T-helper 17 cell (primary cell): ENCODE data around the gene VPS16. TPM values are rescaled to one million over a fixed set of nuclear protein-coding genes. Genes with fewer than 3 reads are reported as not detected.
A peak's percentile ranks its signal among the peaks of the same experiment; 100 is the strongest.

ENCODE experiments used
- ATAC-seq: fragments of 150-1000 bp; cut with Tn5 transposase; 2 replicates; pipeline ENCODE4 v1.10.0; 2021; ENCODE audit warnings: mild to moderate bottlenecking, moderate library complexity
- DNase-seq, 3 donors: peaks; one replicate each; pipeline versions ENCODE4 v3.0.0 to v3.0.0-alpha.2; 2020 to 2021
- H3K9me3 ChIP-seq: one replicate; pipeline ENCODE4 v1.7.0; 2013; ENCODE audit warnings: low read length, mild to moderate bottlenecking; ENCODE audit not compliant: control insufficient read depth, poor library complexity, severe bottlenecking
- H3K27ac Mint-ChIP-seq: one replicate; pipeline ENCODE4 v1.8.0; 2022; ENCODE audit warnings: mild to moderate bottlenecking, moderate library complexity, mixed read lengths
- H3K27me3 Mint-ChIP-seq: one replicate; pipeline ENCODE4 v1.8.0; 2022; ENCODE audit warnings: mixed read lengths
- H3K36me3 Mint-ChIP-seq: one replicate; pipeline ENCODE4 v1.8.0; 2022; ENCODE audit warnings: low read depth, mixed read lengths
- H3K4me1 Mint-ChIP-seq: one replicate; pipeline ENCODE4 v1.8.0; 2022; ENCODE audit warnings: mild to moderate bottlenecking, mixed read lengths
- H3K4me3 Mint-ChIP-seq: one replicate; pipeline ENCODE4 v1.8.0; 2022; ENCODE audit warnings: mild to moderate bottlenecking, moderate library complexity, mixed read lengths
- total RNA-seq, 4 donors: library from RNA in 2 of 4; stranded (reverse) in 2 of 4; gene quantifications; one replicate each; pipeline ENCODE4 v1.2.3 and lab custom pipeline; 2022 to 2026

Gene VPS16
- total RNA-seq (10 to 100 TPM; 41.9 to 42.9 TPM), total RNA-seq (lab: John Stamatoyannopoulos, UW) (58.9 to 98.7 reads per million in 2 donors)

DNA sequence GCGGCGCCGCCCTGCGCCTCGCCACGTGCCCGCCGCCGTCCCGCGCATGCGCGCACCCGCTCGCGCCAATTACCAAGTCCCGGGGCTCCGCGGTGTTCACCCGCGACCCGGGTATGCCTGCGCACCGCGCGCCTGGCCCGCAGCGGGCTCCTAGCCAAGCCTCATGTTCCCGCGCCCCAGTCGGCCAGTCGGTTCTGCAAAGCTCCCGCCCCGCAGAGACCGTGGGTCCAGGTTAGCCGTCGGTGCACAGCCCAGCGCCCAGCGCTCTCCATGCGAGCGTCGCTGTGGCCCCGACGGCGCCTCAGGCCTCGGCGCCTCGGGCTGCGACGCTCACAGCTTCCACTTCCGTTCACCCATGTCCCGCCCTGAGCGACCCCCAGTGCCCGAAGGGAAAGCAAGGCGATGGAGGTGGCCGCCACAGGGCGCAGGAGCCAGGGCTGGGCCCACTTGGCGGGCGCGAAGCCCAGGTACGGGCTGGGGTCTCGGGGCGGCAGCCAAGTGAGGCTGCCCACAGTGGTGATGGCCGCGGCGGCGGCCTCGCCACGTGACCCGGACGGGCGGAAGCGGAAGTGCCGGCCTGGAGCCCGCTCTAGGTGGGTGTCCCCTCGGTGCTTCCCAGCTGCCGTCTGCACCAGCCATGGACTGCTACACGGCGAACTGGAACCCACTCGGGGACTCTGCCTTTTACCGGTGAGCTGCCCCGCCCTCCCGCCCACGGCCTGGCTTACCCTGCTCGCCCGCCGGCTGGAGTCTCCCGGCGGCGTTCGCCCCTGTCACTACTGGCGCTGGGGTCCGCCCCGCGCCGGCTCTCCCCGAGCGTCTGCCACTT, at the start of gene VPS16, which contains the start of gene PCED1A:
Gene VPS16 (plus strand): TSS at position 608 of the 829 bp plus-strand sequence. CDS start 30 bp downstream, at position 638.
Gene PCED1A (minus strand): TSS at position 518 of the 829 bp plus-strand sequence. CDS start 743 bp downstream, outside the sequence.
- H3K36me3 Mint-ChIP-seq, result peaks cover 8% of the 10 kb centered on the region
- peaks cover 35% of the 10 kb centered on the region for H3K4me1 Mint-ChIP-seq
- DNase-seq, result peak; percentile 80 to 82 (median 81)
- no peaks in the 10 kb centered on the region for H3K9me3 ChIP-seq
- peak; percentile 98 for ATAC-seq
- H3K27ac Mint-ChIP-seq, result peak within 1 kb of the TSS; percentile 86
- H3K27me3 Mint-ChIP-seq, result no peaks in the 10 kb centered on the region
- H3K4me3 Mint-ChIP-seq, result peak within 1 kb of the TSS; percentile 86

DNA sequence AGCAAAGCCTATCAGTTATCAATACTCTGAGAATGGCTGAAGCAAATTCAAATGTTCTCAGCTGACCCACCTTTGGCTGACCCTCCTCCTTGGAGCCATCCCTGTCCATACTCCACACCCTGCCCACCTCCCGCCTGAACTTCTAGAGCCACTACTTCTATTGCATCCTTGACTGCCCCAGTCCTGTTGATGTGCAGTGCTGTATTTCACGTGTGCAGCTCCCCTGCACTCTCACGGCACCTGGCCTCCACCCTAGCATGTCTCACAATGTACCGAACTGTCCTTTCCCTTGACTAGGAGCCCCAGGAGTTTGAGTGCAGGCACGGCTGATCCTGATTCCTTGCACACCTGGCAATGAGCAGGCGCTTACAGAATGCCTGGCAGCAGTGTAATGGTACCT, 47.1 kb upstream of the VPS16 start:
- no peak overlapping the region for H3K27ac Mint-ChIP-seq
- ATAC-seq, result no peak
- H3K4me1 Mint-ChIP-seq, result peaks cover 6% of the 10 kb centered on the region
- H3K9me3 ChIP-seq, result no peaks in the 10 kb centered on the region
- no peak for DNase-seq
- no peak overlapping the region for H3K4me3 Mint-ChIP-seq
- peaks cover 91% of the 10 kb centered on the region for H3K27me3 Mint-ChIP-seq
- H3K36me3 Mint-ChIP-seq, result peaks cover 6% of the 10 kb centered on the region

DNA sequence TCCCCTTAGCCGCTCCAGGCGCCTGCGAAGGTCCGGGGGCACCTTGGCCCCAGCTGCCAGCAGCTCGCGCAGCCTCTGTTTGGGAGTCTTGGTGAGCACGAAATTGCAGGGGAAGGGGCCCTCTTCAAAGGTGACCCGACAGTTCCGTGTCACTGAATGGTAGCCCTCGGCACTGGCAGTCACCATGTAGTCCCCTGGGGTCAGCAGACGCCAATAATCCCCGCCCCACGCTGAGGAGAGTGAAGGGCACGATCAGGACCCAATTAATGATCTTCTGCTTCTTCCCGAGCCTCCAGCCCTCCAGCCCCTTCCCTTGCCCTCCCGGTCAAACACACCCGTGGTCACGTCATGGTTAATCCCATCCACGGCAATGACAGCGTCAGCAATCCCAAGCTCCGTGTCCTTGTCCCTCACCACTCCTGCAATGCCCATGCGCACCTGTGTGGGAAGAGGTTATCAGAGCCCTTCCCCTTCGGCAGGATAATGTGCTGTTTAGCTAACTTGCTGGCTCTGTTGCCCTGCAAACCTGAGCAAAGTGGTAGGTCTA, 46.3 kb upstream of the VPS16 start:
- Mint-ChIP-seq H3K4me1 (peaks cover 11% of the 10 kb centered on the region), H3K27ac (no peak overlapping the region), H3K4me3 (no peak overlapping the region), H3K36me3 (peaks cover 6% of the 10 kb centered on the region), H3K27me3 (peaks cover 91% of the 10 kb centered on the region)
- DNase-seq (no peak), ATAC-seq (no peak)
- no peaks in the 10 kb centered on the region for H3K9me3 ChIP-seq

DNA sequence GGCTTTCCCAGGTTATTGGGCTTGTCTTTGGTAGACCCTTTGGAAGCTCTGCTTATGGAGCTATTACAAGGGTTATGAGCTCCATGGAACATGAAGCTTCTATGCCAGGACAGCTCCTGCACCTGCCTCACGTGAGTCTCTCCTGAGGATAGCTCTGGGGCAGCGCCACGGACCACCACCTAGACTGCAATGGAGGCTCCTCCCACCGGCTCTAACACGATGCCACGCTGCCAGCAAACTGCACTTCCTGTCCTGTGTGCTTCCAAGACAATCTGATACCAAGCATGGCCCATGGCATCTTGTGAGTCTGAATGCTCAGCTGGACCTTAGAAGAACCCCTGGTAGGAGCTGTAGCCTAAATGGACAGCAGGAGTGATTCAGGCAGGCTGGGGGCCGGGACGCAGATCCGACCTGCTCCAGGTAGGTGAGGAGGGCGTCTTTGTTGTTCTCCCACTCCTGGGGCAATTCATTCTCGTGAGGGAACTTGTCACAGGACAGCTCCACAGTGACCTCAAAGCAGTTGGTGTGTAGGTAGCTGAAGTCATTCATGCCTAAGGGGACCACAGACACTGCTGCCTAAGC, 45.6 kb upstream of the VPS16 start:
- no peak overlapping the region for H3K27ac Mint-ChIP-seq
- H3K4me1 Mint-ChIP-seq, result peaks cover 18% of the 10 kb centered on the region
- peaks cover 12% of the 10 kb centered on the region for H3K36me3 Mint-ChIP-seq
- no peak overlapping the region for H3K4me3 Mint-ChIP-seq
- H3K9me3 ChIP-seq, result no peaks in the 10 kb centered on the region
- peaks cover 93% of the 10 kb centered on the region for H3K27me3 Mint-ChIP-seq
- DNase-seq (no peak), ATAC-seq (no peak)

DNA sequence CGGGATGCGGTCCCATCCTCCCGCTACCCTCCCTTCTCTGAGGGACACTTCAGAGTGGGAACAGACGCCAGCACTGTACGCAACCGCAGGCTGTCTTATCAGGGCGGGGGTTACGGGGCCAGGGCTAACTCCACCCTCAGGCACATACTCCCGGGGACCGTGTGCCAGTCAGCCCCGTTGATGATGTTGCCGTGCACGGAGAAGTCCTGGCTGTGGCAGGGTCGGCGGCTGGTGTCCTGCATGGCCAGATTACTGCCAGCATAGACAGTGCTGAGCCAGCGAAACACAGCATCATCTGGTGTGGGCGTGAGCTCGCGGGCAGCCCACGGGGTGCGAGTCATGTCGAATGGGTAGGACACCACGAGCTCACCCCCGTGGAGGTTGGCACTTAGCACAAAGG, 45.1 kb upstream of the VPS16 start:
- no peaks in the 10 kb centered on the region for H3K9me3 ChIP-seq
- no peak for ATAC-seq
- peaks cover 18% of the 10 kb centered on the region for H3K4me1 Mint-ChIP-seq
- peaks cover 91% of the 10 kb centered on the region for H3K27me3 Mint-ChIP-seq
- H3K36me3 Mint-ChIP-seq, result peaks cover 11% of the 10 kb centered on the region
- H3K27ac Mint-ChIP-seq, result no peak overlapping the region
- no peak overlapping the region for H3K4me3 Mint-ChIP-seq
- DNase-seq, result no peak

DNA sequence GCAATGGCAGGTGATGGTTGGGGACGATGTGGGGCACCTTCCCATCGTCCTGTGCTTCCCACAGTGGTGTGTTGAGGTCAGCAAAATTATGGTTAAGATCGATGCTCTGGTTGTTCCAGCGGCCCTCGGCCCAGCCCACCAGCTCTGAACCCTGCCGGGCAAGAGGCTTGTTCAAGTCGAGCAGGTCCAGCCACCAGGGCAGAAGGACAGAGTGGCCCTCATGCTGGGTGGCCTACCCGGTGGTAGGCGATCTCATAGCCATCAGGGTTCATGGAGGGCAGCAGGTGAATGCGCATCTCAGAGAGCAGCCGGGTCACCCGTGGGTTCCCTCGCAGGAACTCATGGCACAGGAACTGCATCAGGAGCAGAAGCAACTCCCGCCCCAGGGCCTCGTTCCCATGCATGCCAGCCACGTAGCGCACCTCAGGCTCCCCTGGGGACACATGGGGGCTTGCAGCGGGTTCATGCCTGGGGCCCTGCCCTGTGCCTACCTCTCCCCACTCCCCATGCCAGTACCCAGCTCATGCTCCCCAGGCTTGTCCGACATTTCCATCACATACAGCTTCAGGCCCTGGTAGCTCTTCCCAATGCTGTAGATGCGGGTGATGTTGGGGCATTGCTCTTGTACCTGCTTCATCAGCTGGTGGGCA, 44.4 kb upstream of the VPS16 start:
- peaks cover 24% of the 10 kb centered on the region for H3K4me1 Mint-ChIP-seq
- peaks cover 11% of the 10 kb centered on the region for H3K36me3 Mint-ChIP-seq
- no peaks in the 10 kb centered on the region for H3K9me3 ChIP-seq
- peaks cover 91% of the 10 kb centered on the region for H3K27me3 Mint-ChIP-seq
- no peak overlapping the region for H3K4me3 Mint-ChIP-seq
- no peak for DNase-seq
- no peak for ATAC-seq
- H3K27ac Mint-ChIP-seq, result no peak overlapping the region

DNA sequence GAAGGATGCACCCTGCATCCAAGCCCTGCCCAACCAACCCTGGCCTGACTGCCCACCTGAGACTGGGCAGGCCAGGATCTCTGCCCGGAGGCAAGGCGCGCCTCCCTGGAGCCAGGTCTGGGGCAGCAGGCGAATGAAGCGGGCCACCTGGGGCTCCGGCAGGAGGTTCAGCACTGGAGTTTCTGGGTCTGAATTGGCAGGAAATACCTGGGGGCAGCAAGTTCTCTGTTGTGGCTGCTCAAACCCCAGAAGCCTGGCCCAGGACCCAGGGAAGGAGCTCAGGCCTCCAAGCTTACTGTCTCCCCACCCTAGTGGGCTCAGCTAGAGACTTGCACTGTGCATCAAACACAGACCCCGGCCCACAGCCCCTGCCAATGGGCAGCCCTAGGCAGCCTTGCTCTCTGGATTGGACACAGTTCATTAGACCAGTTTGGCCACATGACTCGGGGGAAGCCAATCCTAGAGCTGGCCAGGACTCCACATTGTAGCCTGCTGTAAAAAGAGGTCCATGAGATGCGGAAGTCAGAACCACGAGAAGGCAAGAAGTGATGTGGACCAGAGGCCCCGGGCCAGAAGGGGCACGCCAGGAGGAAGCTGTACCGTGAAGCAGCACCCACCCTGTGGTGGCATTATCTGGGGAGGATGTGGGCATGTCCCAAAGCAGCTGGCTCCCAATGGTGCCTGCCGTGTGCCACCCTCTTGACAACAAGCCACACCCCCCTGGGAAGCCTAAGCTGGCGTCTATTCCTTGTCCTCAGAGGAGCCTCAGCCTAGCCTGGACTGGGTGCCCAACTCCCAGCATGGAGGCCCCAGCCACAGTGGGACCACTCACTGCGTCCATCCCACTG, 43.2 kb upstream of the VPS16 start:
- H3K4me3 Mint-ChIP-seq, result no peak overlapping the region
- peaks cover 87% of the 10 kb centered on the region for H3K27me3 Mint-ChIP-seq
- peaks cover 11% of the 10 kb centered on the region for H3K36me3 Mint-ChIP-seq

DNA sequence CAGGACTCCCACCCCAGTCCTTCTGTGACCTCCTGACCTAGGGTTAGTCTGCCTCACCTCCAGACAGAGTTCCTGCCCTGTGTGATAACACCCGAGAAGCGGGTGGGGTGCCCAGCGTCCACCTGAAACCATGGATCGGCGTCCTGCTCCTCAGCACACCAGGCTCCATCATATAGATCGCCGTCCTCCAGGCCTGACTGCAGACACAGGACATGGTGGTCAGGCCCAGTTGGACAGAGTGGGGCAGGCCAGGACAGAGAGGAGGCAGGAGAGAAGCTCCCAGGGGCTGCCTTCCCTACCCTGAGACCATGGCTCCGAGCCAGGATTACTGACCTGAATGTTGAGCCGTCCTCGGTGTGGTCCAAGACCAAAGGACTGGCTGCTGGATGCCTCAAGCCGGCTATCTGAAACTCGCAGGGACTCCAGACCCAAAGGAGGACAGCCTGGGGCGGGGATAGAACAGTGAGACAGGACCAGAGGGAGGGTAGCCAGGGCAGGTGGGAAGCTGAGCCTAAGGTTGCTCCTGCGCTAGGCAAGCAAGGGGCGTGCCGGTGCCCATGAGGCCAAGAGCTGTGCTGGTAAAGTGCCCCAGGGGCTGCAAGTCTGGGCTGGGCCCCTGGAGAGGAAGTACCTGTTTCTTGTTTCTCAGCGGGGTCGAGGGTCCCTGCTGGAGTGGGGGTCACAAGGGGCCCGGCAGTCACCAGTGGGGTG, 42.3 kb upstream of the VPS16 start:
- H3K9me3 ChIP-seq, result no peaks in the 10 kb centered on the region
- no peak overlapping the region for H3K27ac Mint-ChIP-seq
- ATAC-seq (no peak), DNase-seq (no peak)
- H3K4me1 Mint-ChIP-seq, result peaks cover 29% of the 10 kb centered on the region
- H3K27me3 Mint-ChIP-seq, result peaks cover 84% of the 10 kb centered on the region
- peaks cover 13% of the 10 kb centered on the region for H3K36me3 Mint-ChIP-seq
- H3K4me3 Mint-ChIP-seq, result peak overlapping the region; percentile 66

More for the DNA sequence above, 43.2 kb upstream of the VPS16 start:
- Mint-ChIP-seq H3K4me1 (peaks cover 27% of the 10 kb centered on the region), H3K27ac (no peak overlapping the region)
- DNase-seq (no peak), ATAC-seq (no peak)
- H3K9me3 ChIP-seq, result no peaks in the 10 kb centered on the region

DNA sequence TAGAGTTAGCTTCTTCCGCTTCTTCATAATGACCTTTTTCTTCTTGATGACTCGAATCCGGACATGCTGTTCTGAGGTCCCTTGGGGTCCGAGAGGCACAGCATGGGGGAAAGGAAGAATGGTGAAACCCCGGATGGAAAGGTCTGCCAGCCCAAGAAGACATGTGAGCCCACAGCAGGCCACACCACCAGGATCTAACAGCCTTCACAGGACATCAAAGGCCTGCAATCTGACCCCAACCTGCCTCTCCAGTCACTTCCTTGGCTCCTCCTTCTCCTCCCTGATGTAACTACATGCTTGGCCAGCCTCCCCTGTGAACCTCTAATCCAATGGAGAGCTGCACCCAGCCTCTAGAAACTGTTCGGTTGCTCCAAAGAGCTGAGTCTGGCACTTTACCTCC, 41.7 kb upstream of the VPS16 start:
- no peaks in the 10 kb centered on the region for H3K9me3 ChIP-seq
- ATAC-seq (no peak), DNase-seq (no peak)
- H3K27ac Mint-ChIP-seq, result no peak overlapping the region
- peak overlapping the region; percentile 66 for H3K4me3 Mint-ChIP-seq
- peaks cover 13% of the 10 kb centered on the region for H3K36me3 Mint-ChIP-seq
- peaks cover 29% of the 10 kb centered on the region for H3K4me1 Mint-ChIP-seq
- peaks cover 82% of the 10 kb centered on the region for H3K27me3 Mint-ChIP-seq

DNA sequence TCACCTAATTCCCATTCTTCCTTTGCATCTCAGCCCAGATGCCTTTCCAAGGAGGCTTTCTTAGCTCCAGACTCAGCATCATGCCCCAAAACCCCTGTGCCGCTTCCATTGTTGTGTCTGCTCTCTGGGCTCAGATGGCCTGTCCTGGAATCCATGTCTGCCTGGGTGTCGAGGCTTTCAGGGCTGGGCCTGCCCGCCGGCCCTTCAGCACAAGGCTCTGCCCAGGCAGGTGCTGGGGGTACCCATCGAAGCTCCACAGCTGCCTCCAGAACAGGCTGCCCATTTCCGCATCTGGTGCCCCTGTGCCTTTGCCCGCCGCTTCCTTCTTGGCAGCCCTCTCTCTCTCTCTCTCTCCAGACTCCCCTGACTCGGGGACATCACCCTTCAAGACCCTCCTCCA, 41.3 kb upstream of the VPS16 start:
- peaks cover 13% of the 10 kb centered on the region for H3K36me3 Mint-ChIP-seq
- ATAC-seq, result peak; percentile 13
- H3K27ac Mint-ChIP-seq, result no peak overlapping the region
- DNase-seq, result no peak
- H3K4me3 Mint-ChIP-seq, result peak overlapping the region; percentile 96
- peaks cover 29% of the 10 kb centered on the region for H3K4me1 Mint-ChIP-seq
- peaks cover 84% of the 10 kb centered on the region for H3K27me3 Mint-ChIP-seq
- H3K9me3 ChIP-seq, result no peaks in the 10 kb centered on the region

DNA sequence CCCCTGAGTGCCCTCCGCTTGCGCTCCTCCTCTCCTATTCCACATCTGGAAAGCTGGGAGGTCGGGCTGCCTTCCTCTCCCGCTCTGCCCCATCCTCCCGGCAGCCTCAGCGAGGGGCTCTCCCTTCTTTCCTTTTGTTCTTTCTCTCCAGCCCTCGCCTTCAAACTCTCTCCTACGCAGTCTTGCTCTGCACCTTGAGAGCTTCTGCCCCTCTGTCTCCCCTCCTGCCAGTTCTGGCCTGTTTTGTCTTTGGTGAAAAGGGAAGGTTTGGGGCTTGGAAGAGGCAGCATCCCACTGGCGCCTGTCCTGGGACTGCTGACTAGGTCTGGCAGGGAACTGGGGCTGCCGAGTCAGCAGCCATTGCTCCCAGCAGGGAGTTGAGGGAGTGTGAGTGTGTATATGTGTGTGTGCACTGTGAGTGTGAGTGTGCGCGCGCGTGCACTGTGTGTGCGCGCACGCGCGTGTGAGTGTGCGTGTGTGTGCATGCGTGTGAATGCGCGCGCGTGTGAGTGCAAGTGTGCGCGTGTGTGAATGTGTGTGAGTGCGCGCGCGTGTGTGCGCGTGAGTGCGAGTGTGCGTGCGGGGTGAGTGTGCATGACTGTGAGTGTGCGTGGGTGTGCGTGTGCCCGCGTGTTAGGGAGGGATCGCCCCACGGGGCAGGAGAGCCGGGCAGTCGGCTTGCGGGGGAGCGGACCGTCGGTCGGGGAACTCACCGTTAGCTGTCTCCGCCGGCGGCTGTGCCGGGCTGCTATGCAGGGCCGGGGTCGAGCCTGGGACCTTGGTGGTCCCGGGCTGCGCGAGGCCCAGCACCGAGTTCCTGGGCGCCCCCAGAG, 40.6 kb upstream of the VPS16 start:
- H3K4me1 Mint-ChIP-seq, result peaks cover 29% of the 10 kb centered on the region
- no peaks in the 10 kb centered on the region for H3K9me3 ChIP-seq
- H3K36me3 Mint-ChIP-seq, result peaks cover 13% of the 10 kb centered on the region
- peak overlapping the region; percentile 96 for H3K4me3 Mint-ChIP-seq
- DNase-seq, result no peak
- peak overlapping the region; percentile 88 for H3K27ac Mint-ChIP-seq
- H3K27me3 Mint-ChIP-seq, result peaks cover 82% of the 10 kb centered on the region
- peak; percentile 27 for ATAC-seq
